Stimulated activated naive B cell treated with anti-CD40 and anti-IgM and Interleukin-4, amounts not matched to agents 10 μg/mL and 1 μg/mL and 100 μg/mL, for 72 hours (primary cell): ENCODE data around the gene EBF3.

ENCODE experiments used
- ATAC-seq, 2 donors: fragments of 150-1000 bp; cut with Tn5 transposase; replicated peaks; 2 replicates each; pipeline ENCODE4 v1.10.0; 2021; ENCODE audit warnings: moderate library complexity in 1 of 2
- DNase-seq: peaks from one replicate; pipeline ENCODE4 v3.0.0; 2021
- H3K27ac Mint-ChIP-seq: one replicate; pipeline ENCODE4 v1.8.0; 2022; ENCODE audit warnings: mild to moderate bottlenecking, mixed read lengths
- H3K27me3 Mint-ChIP-seq, 2 donors: one replicate each; pipeline ENCODE4 v1.8.0; 2022; ENCODE audit warnings: mixed read lengths in 2 of 2
- H3K36me3 Mint-ChIP-seq, 2 donors: one replicate each; pipeline ENCODE4 v1.8.0; 2022; ENCODE audit warnings: mixed read lengths in 2 of 2, mild to moderate bottlenecking in 1 of 2
- H3K4me1 Mint-ChIP-seq, 2 donors: one replicate each; pipeline ENCODE4 v1.8.0; 2022; ENCODE audit warnings: mixed read lengths in 2 of 2, mild to moderate bottlenecking in 1 of 2
- H3K4me3 Mint-ChIP-seq, 2 donors: one replicate each; pipeline ENCODE4 v1.8.0; 2022; ENCODE audit warnings: mild to moderate bottlenecking in 2 of 2, mixed read lengths in 2 of 2, moderate library complexity in 1 of 2
- H3K9me3 Mint-ChIP-seq, 2 donors: one replicate each; pipeline ENCODE4 v1.8.0; 2022; ENCODE audit warnings: mixed read lengths in 2 of 2, mild to moderate bottlenecking in 1 of 2

The EBF3 gene

DNA sequence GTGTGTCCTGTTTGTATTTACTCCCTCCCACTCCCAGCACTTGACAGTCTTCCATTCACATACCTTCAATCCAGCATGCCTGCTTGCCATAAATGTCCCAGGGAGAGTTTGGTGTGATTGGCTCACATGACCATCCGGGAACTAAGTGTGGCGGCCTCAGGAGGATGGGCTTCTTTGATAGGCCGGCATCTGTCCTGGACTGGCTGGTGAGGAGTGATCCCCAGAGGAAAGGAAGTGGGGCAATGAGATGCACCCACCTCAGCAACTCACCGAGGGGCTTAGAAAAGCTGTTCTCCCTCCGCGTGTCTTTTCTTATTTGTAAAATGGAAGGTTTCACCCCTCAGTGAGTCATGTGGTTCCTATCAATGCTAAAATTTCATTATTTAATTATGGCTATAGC lies 14.9 kb upstream of the EBF3 start:
- Mint-ChIP-seq H3K36me3 (peaks cover 1 to 4% of the 10 kb centered on the region in 2 donors), H3K9me3 (peaks cover 14 to 18% of the 10 kb centered on the region in 2 donors), H3K27ac (no peak overlapping the region), H3K4me1 (no peaks in the 10 kb centered on the region), H3K27me3 (peaks cover 73 to 88% of the 10 kb centered on the region in 2 donors), H3K4me3 (no peak overlapping the region)
- no peak for DNase-seq
- ATAC-seq, result no peak

DNA sequence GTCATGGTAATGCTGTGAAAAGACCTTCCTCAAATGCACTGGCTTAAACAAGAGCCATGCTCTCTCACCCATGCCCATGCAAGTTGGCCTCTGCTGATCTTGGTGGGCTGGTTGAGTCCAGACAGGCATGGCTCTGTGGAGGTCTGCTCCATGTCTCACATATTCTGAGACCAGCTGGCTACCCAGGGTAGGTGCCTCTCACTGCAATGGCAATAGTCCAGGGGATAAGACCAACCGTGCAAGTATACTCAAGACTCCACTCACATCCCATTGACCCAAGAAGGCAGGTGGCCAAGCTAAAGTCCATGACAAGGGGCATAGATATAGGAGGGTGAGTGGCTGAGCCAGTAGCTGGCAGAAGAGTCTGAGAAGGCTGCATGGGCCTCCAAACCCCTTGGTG lies 14.2 kb upstream of the EBF3 start:
- H3K27me3 Mint-ChIP-seq, result peaks cover 78 to 88% of the 10 kb centered on the region in 2 donors
- H3K36me3 Mint-ChIP-seq, result peaks cover 1 to 3% of the 10 kb centered on the region in 2 donors

DNA sequence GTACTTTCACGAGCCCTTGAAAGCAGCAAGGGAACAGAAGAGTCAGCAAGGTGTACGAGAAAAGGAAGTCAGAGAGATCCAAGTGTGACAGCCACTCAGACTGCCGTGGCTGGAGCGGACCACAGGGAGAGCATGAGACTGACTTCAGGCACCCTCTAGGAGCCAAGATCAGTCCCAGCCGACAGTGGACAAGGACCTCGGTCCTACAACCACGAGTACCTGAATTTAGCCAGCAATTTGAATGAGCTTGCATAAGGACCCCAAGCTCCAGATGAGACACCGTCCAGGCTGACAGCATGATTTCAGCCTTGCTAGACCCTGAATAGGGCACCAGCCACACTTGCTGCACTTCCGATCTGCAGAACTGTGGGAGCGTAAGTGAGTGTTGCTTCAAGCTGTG lies 13.7 kb upstream of the EBF3 start:
- Mint-ChIP-seq H3K9me3 (peaks cover 5 to 11% of the 10 kb centered on the region in 2 donors), H3K36me3 (no peaks in the 10 kb centered on the region), H3K27ac (no peak overlapping the region), H3K4me3 (no peak overlapping the region), H3K4me1 (no peaks in the 10 kb centered on the region), H3K27me3 (peaks cover 75 to 86% of the 10 kb centered on the region in 2 donors)
- DNase-seq (no peak), ATAC-seq (no peak)

More for the DNA sequence above, 14.2 kb upstream of the EBF3 start:
- Mint-ChIP-seq H3K9me3 (peaks cover 10 to 17% of the 10 kb centered on the region in 2 donors), H3K4me1 (no peaks in the 10 kb centered on the region), H3K4me3 (no peak overlapping the region), H3K27ac (no peak overlapping the region)
- ATAC-seq (no peak), DNase-seq (no peak)

DNA sequence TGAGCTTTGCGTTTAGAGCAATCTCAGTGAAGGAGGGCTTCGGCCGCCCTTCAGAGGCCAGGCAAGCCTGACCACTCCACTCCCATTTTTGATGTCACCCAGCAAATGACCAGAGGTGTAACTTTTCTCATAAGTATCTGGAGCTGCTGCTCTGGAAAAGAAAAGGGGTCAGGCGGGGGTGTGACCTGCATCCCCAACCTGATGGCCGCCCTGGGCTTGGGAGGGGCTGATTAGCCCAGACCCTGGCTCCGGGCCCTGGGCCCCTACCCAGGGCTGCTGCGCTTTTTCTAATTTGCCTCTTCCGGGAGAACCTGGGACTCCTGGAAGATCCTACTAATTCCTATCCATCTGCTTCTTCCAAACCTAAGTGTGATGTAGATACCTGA lies 9.6 kb upstream of the EBF3 start:
- H3K36me3 Mint-ChIP-seq, result peaks cover 0 to 8% of the 10 kb centered on the region in 2 donors
- DNase-seq, result no peak
- H3K4me3 Mint-ChIP-seq, result no peak overlapping the region
- H3K4me1 Mint-ChIP-seq, result peaks cover 4 to 17% of the 10 kb centered on the region in 2 donors
- H3K9me3 Mint-ChIP-seq, result no peaks in the 10 kb centered on the region
- no peak overlapping the region for H3K27ac Mint-ChIP-seq
- no peak for ATAC-seq
- H3K27me3 Mint-ChIP-seq, result peaks cover 69 to 86% of the 10 kb centered on the region in 2 donors

DNA sequence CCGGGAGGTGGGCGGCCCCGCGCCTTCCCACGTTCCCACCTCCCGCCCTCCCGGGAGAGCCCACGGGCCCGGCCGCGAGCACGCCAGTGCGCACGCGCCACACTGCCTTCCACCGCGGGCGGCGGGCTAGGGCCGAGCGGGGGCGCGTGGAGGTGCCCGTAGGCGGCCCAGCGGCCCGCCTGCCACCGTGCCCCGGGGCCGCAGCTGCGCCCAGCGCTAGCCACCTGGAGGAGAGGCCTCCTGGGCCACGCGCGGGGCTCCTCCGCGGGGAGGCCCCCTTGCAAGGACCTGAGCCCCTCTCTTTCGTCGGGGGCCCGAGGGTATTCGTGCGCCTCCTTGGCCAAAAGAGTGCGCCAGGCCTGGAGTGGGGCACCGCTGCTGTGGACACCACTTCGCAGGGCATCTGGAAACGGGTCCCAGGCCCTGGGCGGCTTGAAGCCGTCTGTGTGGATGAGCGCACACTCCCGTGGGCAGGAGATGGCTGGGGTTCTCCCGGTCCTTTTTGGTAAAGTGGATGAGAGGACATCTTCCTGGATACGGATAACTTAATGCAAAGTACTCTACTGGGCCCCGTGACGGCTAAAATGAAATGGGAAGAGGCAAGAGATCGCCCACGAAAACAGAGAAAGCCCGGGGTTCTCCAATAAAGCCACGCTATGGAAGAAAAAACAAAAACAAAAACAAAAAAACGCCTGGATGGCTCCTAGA lies 9.0 kb upstream of the EBF3 start:
- H3K27me3 Mint-ChIP-seq, result peaks cover 68 to 84% of the 10 kb centered on the region in 2 donors
- H3K4me1 Mint-ChIP-seq, result peaks cover 4 to 22% of the 10 kb centered on the region in 2 donors
- H3K36me3 Mint-ChIP-seq, result peaks cover 0 to 8% of the 10 kb centered on the region in 2 donors
- H3K27ac Mint-ChIP-seq, result no peak overlapping the region
- ATAC-seq (no peak), DNase-seq (no peak)
- no peak overlapping the region for H3K4me3 Mint-ChIP-seq
- no peaks in the 10 kb centered on the region for H3K9me3 Mint-ChIP-seq

DNA sequence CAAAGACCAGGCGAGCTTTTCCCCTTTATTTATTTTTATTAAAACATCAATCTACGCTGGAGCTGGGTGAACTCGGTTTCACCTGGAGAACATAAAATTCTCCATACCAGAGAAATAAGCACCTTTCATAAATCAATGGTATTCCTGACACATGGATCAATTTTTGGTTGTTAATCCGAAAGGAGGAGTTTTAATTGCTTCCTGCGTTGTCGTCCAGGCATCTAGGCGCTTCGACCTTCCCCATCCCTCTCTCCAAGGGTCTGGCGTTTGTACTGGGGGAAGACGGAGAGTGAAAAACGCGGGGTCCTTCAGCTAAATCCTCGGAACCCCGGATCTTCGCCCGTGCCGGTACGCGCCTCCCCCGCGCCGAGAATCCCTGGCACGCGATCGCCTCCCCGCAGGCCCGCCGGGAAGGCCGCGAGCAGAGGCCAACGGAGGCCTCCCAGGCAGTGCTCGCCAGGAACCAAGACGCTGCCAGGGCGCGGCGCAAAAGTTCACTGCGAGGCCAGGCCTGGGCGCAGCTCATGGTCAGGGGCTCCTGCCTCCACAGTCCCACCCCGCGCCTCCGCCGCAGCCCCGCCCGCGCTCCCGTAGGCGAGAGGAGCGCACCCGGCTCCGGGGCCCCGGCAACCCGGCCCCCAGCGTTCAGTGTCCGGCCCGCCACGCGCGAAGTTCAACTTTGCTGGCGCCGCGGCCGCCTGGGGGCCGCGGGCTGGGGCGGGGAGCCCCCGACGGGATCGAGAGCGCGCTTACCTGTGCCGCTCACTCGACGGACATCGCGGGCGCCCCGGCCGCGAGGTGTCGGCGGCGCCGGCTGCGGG lies 8.3 kb upstream of the EBF3 start:
- Mint-ChIP-seq H3K9me3 (no peaks in the 10 kb centered on the region), H3K4me1 (peaks cover 4 to 28% of the 10 kb centered on the region in 2 donors), H3K36me3 (peaks cover 0 to 8% of the 10 kb centered on the region in 2 donors), H3K27me3 (peaks cover 68 to 84% of the 10 kb centered on the region in 2 donors), H3K4me3 (peak overlapping the region in 1 of 2 donors; percentile 54), H3K27ac (peak overlapping the region; percentile 74)
- DNase-seq, result no peak
- no peak for ATAC-seq

DNA sequence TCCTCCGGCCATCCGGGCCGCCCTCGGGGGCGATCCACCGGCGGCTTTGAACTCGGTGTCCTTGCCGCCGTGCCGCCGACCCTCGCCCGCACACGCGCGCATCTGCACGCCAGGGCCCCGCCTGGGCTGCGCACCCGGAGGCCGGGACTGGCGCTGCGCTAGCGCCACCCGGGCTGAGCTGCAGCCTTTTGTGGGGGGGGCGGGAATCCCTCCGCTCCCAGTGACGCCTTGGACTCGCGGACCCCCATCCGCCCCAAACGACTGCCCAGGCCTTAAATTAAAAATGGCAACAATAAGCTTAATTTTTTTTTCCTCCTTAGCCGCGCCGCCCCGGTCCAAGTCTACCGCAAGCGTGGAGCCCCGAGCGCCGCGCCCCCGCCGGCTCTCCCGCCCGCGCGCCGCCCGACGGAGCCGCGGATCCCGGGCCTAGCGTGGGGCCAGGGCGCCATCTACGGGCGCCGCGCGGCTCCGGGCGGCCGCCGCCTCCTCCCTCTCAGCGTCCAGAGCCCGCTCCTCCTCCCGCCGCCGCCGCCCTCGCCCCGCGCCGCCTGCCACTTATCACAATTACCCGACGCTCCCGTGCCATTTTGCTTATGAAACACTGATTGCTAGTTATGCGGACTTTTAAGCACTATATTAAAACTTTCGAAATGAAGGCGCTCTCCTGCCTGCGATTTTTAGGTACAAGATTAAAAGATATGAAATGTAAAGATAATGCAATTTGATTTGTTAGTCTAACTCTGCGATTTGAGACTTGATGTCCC lies 7.5 kb upstream of the EBF3 start:
- Mint-ChIP-seq H3K27me3 (peaks cover 63 to 77% of the 10 kb centered on the region in 2 donors), H3K36me3 (peaks cover 0 to 8% of the 10 kb centered on the region in 2 donors), H3K27ac (peak overlapping the region; percentile 74), H3K4me3 (peak overlapping the region; percentile 54 to 61), H3K9me3 (no peaks in the 10 kb centered on the region), H3K4me1 (peaks cover 4 to 28% of the 10 kb centered on the region in 2 donors)
- ATAC-seq, result peak; percentile 44 to 62
- no peak for DNase-seq

DNA sequence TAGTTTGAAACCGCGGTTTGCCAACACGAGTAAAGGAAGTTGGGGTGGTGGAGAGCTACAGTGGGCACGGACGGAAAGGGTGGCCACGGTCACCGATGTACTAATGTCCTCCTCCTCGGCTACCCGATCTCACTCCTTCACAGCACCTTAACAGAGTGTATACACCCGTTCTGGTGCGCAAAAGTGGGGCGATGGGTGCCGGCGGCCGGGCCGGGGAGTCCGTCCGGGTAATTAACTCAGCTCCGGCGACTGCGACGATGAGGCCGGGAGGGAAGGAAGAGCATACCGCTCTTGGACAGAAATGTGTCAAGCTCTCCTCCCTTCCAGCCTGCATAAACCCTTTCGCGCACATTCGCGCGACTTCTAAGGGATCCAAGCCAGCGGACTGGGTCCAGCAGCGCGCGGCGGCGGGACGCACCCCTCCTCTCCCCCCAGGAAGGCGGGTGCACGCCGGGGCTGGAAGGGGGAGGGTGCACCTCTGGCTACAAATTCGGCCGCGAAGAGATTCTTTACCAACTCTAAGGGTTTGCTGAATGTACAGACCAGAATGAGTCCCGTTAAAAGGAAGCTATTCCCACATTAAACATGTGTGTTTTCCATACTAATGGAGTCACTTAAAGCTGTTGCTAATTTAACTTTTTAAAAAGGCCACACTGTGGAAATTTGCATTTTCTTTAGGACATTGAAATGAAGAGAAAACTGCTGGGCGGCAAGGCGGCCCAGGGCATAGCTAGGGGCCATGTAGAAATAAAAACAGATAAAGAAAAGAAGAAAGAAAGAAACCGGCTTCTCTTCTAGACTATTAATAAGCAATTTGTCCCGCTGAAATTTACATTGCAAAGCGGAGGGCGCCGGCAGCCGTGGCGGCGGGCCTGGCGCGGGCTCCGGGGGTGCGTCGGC lies 6.6 kb upstream of the EBF3 start:
- DNase-seq (no peak), ATAC-seq (no peak)
- peaks cover 4 to 28% of the 10 kb centered on the region in 2 donors for H3K4me1 Mint-ChIP-seq
- H3K4me3 Mint-ChIP-seq, result peak overlapping the region; percentile 61 to 65
- no peaks in the 10 kb centered on the region for H3K9me3 Mint-ChIP-seq
- peak overlapping the region; percentile 93 for H3K27ac Mint-ChIP-seq
- peaks cover 0 to 8% of the 10 kb centered on the region in 2 donors for H3K36me3 Mint-ChIP-seq
- peaks cover 63 to 72% of the 10 kb centered on the region in 2 donors for H3K27me3 Mint-ChIP-seq

DNA sequence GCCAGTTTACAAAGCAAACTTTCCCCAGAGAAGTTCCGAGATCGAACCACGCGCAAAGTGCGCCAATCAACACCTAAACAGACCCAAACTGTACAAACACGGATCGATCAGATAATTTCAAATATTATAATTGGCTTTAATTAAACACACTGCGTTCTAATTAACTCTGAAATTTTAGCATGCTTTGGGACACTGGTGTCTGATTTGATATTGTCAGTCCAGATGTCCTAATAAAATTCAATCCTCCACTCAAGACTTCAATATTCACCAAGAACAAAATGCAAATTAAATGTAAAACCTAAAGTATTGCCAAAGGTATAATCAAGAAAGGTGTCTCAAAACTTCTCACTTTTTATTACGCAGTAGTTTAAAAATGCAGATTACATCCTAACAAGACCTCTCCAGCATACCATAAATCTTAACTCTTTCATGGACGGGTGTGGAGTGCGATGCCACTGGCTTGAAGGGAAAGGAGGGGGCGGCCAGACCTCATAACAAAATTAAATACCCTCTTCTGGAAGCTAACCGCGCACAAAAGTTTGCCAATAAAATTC lies 5.9 kb upstream of the EBF3 start:
- DNase-seq, result no peak
- H3K27ac Mint-ChIP-seq, result peak overlapping the region; percentile 93
- H3K36me3 Mint-ChIP-seq, result peaks cover 2 to 8% of the 10 kb centered on the region in 2 donors
- ATAC-seq, result no peak
- H3K4me1 Mint-ChIP-seq, result peaks cover 4 to 28% of the 10 kb centered on the region in 2 donors
- no peaks in the 10 kb centered on the region for H3K9me3 Mint-ChIP-seq
- H3K4me3 Mint-ChIP-seq, result peak overlapping the region; percentile 43 to 65
- peaks cover 60 to 71% of the 10 kb centered on the region in 2 donors for H3K27me3 Mint-ChIP-seq

DNA sequence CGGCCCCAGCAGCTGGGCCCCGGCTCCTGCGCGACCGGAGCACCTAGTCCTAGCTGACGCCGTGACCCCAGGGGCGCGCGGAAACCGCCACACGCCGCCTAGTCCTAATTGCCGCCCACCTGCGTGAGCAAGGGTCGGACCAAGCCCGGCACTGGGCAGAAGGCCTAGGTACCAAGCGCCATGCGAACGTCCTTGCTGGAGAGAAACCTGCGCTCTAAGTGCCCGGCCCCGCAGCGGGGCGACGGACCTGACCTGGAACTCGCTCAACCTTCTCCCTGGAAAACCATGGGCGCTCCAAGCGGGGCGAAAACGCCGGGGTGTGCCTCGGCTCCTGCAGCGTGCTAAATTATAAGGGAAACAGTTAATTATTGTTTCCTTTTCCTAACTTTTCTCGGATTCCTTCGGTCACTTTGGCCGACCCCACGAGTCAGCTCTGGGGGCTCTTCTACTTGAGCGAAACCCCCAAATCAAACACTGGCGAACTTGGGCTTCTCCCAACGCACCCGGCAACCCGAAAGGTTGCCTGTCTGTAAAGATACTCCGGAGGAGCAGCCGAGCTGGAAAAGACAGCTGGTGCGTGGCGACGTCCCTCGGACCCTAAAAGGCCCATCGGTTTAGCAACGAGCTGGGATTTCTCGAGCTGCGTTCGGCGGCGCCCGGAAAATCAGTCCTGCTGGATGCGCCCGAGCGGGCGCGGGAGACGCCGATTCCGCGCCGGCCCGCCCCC lies 5.3 kb upstream of the EBF3 start:
- DNase-seq, result no peak
- Mint-ChIP-seq H3K4me1 (peaks cover 7 to 28% of the 10 kb centered on the region in 2 donors), H3K9me3 (no peaks in the 10 kb centered on the region), H3K27me3 (peaks cover 54 to 64% of the 10 kb centered on the region in 2 donors), H3K4me3 (peak overlapping the region; percentile 16 to 65), H3K36me3 (peaks cover 2 to 8% of the 10 kb centered on the region in 2 donors), H3K27ac (peak overlapping the region; percentile 93)
- ATAC-seq, result no peak

DNA sequence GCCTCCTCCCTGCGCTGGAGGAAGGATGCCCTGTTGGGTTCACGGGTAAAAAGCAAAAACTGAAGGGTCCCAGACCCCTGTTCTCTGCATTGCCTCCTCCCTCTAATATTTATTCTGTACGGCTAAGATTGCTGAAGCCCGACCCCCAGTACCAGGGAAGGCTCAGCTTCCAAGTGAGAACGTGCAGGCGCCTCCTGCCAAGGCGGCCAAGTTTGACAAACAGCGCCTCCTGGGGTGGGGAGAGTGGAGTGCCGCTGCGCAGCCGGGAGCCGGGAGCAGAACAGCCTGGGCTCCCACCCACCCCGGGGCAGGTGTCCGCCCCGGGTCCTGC lies 4.7 kb upstream of the EBF3 start:
- Mint-ChIP-seq H3K4me3 (no peak overlapping the region), H3K36me3 (peaks cover 2 to 8% of the 10 kb centered on the region in 2 donors), H3K4me1 (peaks cover 7 to 28% of the 10 kb centered on the region in 2 donors), H3K9me3 (no peaks in the 10 kb centered on the region), H3K27ac (peak overlapping the region; percentile 85), H3K27me3 (peaks cover 50 to 59% of the 10 kb centered on the region in 2 donors)
- no peak for DNase-seq
- ATAC-seq, result no peak

DNA sequence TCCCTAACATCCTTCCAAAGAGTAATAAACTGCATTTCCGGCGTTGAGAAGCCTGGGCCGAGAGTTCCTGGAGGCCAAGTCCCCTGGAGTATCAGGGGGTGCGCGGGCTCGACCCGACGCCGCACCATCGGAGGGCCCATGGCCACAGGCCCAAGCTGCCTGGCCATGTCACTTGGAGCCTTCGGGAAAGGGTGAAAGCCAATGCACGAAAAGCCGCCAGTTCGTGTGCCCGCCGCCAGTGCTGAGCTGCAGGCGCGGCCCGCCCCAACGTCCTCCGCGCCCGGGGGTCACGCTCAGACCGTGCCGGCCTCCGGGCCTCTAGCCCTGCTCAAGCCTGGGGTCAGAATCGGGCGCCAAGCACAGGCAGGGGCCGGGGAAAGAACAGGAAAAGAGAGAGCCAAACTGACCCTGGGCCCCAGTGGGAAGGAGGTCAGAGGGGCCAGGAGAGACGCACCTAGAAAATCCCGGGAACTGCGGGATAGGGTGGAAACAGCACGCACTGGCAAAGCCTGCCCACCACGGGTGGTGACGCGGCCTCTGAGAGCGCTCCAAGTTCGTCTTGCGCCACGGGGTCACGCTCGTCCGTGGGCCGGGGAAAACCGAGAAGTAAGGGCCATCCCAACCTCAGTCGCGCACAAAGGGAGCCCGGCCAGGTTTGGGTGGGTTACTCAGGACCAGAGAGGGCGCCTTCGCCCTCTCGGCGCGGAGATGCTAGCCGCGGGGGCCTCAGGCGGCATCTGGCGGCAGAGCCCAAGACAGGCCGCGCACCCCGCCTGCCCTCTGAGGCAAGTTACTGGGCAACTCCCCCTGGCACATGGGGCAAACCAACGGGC lies 4.2 kb upstream of the EBF3 start:
- peak overlapping the region in 1 of 2 donors; percentile 30 for H3K4me3 Mint-ChIP-seq
- H3K27me3 Mint-ChIP-seq, result peaks cover 45 to 56% of the 10 kb centered on the region in 2 donors

More for the DNA sequence above, 4.2 kb upstream of the EBF3 start:
- no peaks in the 10 kb centered on the region for H3K9me3 Mint-ChIP-seq
- peak overlapping the region; percentile 85 for H3K27ac Mint-ChIP-seq
- no peak for DNase-seq
- H3K36me3 Mint-ChIP-seq, result peaks cover 3 to 8% of the 10 kb centered on the region in 2 donors
- H3K4me1 Mint-ChIP-seq, result peaks cover 7 to 30% of the 10 kb centered on the region in 2 donors
- ATAC-seq, result no peak
